Measurements from ENCODE around the gene SHTN1.

SHTN1 gene

DNA sequence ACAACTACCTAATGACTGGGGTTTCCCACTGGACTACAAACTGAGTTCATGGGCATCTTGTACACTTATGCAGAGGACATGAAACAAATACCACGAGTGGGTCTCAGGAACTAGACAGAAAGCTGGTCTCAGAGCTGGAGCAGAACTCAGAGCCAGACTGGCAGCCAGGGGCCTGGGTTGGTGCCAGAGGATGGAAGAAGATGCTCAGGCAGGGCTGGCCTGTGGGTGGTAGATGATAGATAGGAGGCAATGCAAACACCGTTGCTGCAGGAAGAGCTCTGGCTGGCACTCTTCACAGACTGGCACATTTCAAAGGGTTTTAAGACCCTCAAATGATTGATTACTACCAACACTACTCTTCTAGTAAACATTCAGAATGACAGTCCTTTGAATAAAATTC, 126.9 kb downstream of the SHTN1 start:
- DNase-seq (ENCODE audit: low read depth) = no peak
- no peak overlapping the region for H3K4me3 ChIP-seq (ENCODE audit: low read length)
- TF ChIP-seq, protein P1, sequence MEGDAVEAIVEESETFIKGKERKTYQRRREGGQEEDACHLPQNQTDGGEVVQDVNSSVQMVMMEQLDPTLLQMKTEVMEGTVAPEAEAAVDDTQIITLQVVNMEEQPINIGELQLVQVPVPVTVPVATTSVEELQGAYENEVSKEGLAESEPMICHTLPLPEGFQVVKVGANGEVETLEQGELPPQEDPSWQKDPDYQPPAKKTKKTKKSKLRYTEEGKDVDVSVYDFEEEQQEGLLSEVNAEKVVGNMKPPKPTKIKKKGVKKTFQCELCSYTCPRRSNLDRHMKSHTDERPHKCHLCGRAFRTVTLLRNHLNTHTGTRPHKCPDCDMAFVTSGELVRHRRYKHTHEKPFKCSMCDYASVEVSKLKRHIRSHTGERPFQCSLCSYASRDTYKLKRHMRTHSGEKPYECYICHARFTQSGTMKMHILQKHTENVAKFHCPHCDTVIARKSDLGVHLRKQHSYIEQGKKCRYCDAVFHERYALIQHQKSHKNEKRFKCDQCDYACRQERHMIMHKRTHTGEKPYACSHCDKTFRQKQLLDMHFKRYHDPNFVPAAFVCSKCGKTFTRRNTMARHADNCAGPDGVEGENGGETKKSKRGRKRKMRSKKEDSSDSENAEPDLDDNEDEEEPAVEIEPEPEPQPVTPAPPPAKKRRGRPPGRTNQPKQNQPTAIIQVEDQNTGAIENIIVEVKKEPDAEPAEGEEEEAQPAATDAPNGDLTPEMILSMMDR (conservative IDR thresholded peaks at IDR 0.05; ENCODE audit: low read length) = no peak

DNA sequence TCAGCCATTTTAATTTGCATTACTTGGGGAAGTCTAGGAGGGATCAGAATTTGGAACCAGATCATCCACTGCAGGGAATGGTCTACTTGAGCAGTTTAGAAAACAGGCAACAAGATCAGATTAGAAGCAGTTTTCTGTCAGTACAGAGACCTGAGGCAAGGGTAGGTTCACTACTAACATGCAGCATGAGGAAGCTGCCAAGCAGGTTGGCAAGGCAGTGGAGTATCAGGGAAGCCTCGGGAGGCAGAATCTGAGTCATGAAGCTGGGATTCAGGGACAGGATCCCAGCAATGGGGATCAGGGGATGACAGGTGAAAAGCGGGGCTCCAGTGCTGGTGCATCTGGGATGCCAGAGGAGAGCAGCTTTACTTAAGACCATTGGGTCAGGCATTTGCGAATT, 127.6 kb downstream of the SHTN1 start:
- DNase-seq (ENCODE audit: low read depth) = no peak
- TF ChIP-seq, protein P1 (conservative IDR thresholded peaks at IDR 0.05; ENCODE audit: low read length) = no peak
- no peak overlapping the region for H3K4me3 ChIP-seq (ENCODE audit: low read length)

DNA sequence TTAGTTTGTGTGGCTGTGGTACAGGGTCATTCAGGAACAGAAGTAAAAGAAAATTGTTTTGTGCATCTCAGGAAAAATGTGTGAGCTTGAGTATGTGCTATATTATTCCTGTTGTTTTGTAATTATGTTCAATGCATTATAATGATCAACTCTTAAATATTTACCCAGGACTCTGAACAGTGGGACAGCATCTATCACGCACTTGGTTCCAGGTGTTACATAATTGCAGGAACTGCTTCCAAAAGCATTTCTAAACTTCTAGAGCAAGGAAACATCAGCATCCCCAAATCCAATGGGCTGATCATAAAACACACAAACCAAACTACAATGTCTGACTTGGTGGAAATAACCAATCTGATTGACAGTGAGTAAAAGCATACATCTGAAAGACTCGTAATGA, 129.1 kb downstream of the SHTN1 start:
- DNase-seq (ENCODE audit: low read depth) = no peak
- TF ChIP-seq, protein P1 (conservative IDR thresholded peaks at IDR 0.05; ENCODE audit: low read length) = no peak
- H3K4me3 ChIP-seq (ENCODE audit: low read length) = no peak overlapping the region

DNA sequence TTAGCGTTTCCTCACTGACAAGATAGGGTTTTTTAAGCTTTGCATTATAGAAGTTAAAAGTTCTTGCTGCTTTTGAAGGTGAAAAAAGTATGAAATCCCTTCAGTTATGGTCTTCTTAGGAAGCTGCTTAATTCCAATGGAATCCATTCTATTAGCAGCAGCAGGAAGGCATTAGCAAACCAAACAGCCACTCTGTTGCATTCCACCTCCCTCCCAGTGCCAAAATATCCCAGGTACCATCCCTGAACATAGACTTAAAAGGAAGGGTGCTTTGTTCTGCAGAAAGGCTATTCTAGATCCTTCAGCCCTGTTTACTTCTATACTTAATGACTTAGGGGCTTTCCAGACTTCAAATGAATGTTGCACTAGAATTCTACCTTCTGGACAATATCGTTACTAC, 131.9 kb downstream of the SHTN1 start:
- H3K4me3 ChIP-seq (ENCODE audit: low read length) = no peak overlapping the region
- DNase-seq (ENCODE audit: low read depth) = no peak
- TF ChIP-seq, protein P1 (conservative IDR thresholded peaks at IDR 0.05; ENCODE audit: low read length) = no peak

DNA sequence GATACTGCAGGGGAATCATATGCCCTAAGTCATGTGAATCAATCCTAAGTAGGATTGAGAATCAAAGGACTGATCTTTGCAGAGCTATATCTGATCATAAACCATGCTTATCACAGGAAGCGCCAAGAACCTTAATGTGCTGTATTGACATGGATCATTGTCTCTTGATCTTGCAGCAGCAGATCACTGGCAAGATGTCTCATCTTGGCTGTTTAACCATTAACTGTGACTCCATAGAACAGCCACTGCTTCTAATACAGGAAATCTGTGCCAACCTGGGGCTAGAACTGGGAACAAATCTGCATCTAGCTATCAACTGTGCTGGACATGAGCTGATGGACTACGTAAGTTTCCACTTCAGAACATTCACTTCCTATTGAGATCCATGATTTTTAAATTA, 134.0 kb downstream of the SHTN1 start:
- no peak overlapping the region for H3K4me3 ChIP-seq (ENCODE audit: low read length)
- no peak for DNase-seq (ENCODE audit: low read depth)
- TF ChIP-seq, protein P1 (conservative IDR thresholded peaks at IDR 0.05; ENCODE audit: low read length) = no peak

DNA sequence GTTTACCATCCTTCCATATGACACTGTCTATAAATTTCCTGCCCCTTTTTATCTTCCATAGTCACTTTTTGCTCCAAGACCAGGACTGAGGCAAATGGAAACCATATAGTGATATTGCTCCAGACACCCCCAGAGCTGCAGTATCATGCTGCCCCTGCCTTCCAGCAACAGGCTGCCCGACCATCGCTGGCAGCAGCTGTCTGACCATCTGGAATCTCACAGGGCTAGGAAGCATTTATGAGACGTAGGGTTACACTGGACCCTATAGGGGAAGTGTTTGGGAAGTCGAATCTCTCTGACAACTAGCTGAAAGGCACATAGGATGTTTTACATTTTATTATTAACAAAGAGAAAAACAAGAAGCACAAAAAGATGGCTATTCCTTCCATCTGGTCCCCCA, 136.3 kb downstream of the SHTN1 start:
- no peak overlapping the region for H3K4me3 ChIP-seq (ENCODE audit: low read length)
- no peak for DNase-seq (ENCODE audit: low read depth)
- TF ChIP-seq, protein P1 (conservative IDR thresholded peaks at IDR 0.05; ENCODE audit: low read length) = no peak

DNA sequence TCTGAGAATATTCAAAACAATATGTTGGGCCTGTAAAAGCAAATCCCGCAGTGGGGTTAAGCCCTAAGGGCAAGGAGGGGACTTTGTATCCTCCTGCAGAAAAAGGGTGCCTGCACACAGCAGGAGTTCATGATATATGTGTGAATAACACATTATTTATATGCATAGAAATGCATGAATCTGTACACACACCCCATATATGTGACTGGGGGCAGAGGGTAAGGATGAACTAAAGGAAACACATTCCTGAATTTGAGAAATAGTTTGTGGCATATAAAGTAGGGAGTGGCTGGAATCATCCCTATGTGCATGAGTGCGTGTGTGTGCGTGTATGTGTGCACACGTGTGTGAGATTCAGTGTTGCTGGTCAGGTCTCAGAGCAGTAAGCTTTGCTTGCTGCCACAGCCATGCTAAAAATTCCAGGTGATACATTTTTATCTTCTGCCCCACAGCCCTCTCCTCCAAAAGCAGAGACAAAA, 136.8 kb downstream of the SHTN1 start:
- no peak for DNase-seq (ENCODE audit: low read depth)
- no peak overlapping the region for H3K4me3 ChIP-seq (ENCODE audit: low read length)
- TF ChIP-seq, protein P1 (conservative IDR thresholded peaks at IDR 0.05; ENCODE audit: low read length) = no peak
